HG02852 (cell line): ENCODE measurements around the gene PCDHGA1.

Experiments used
- ATAC-seq: cut with Tn5 transposase; IDR thresholded peaks from one replicate; pipeline ENCODE4 v1.9.1; 2021; ENCODE audit warnings: mild to moderate bottlenecking, moderate library complexity; ENCODE audit not compliant: unreplicated experiment

Gene PCDHGA1

GRCh38 chr5:141511771-141512325, 181.5 kb downstream of the PCDHGA1 start:
- ATAC-seq: no peak

- no peak for ATAC-seq
Observed at GRCh38 chr5:141512390-141512910, 182.1 kb downstream of the PCDHGA1 start.

- ATAC-seq: no peak
Observed at GRCh38 chr5:141512911-141513626, 182.8 kb downstream of the PCDHGA1 start.

- no peak for ATAC-seq
Observed at GRCh38 chr5:141513627-141514329, 183.5 kb downstream of the PCDHGA1 start.

- ATAC-seq: no peak
Observed at GRCh38 chr5:141514330-141515133, 184.2 kb downstream of the PCDHGA1 start.

- no peak for ATAC-seq
Observed at GRCh38 chr5:141515141-141515540, 184.8 kb downstream of the PCDHGA1 start.

- ATAC-seq: no peak
Observed at GRCh38 chr5:141515946-141516671, 185.8 kb downstream of the PCDHGA1 start.

- no peak for ATAC-seq
Observed at GRCh38 chr5:141516672-141517025, 186.3 kb downstream of the PCDHGA1 start.

- ATAC-seq: no peak
Observed at GRCh38 chr5:141517312-141517711, 187.0 kb downstream of the PCDHGA1 start.

- ATAC-seq: no peak
Observed at GRCh38 chr5:141517880-141518617, 187.7 kb downstream of the PCDHGA1 start.

- no peak for ATAC-seq
Observed at GRCh38 chr5:141518618-141519015, 188.3 kb downstream of the PCDHGA1 start.

GRCh38 chr5:141519605-141520565, 189.6 kb downstream of the PCDHGA1 start:
- no peak for ATAC-seq

GRCh38 chr5:141521244-141521781, 191.0 kb downstream of the PCDHGA1 start:
- no peak for ATAC-seq

GRCh38 chr5:141522301-141522700, 192.0 kb downstream of the PCDHGA1 start:
- ATAC-seq: no peak

GRCh38 chr5:141523991-141524390, 193.7 kb downstream of the PCDHGA1 start:
- ATAC-seq: no peak

GRCh38 chr5:141524604-141525597, 194.6 kb downstream of the PCDHGA1 start:
- peak; percentile 47 for ATAC-seq

- ATAC-seq: no peak
Observed at GRCh38 chr5:141525653-141526052, 195.3 kb downstream of the PCDHGA1 start.
